OCI-LY7 (cell line): Measurements from ENCODE around the gene MOSPD2. TPM values are rescaled to one million over a fixed set of nuclear protein-coding genes. Genes with fewer than 3 reads are reported as not detected.

Experiments used
- BruUV-seq: library from RNA; stranded (reverse); fragments of 400-500 nt; replicated peaks from 2 replicates; lab custom pipeline; 2021; lab: Mats Ljungman, UMichigan
- CTCF ChIA-PET: fragments of 300-600 bp; sonication (Branson Sonifier 250); formaldehyde crosslinking; loops from one replicate; lab custom pipeline; 2022; ENCODE audit warnings: antibody characterized with exemption; ENCODE audit not compliant: unreplicated experiment; lab: Charles Lee
- POLR2A ChIA-PET: fragments of 300-600 bp; sonication (Branson Sonifier 250); formaldehyde crosslinking; loops from one replicate; lab custom pipeline; 2022; ENCODE audit warnings: antibody characterized with exemption; lab: Charles Lee
- DNase-seq: peaks from one replicate; pipeline ENCODE4 v3.0.0-alpha.2; 2015; ENCODE audit warnings: low spot score
- H2AFZ ChIP-seq: fragments of 200-600 bp; sonication (generic), shearing (Covaris generic); 2 replicates; pipeline ENCODE4 v1.6.1; 2014; ENCODE audit warnings: mild to moderate bottlenecking, antibody characterized with exemption, low read length, moderate library complexity
- H3K27ac ChIP-seq: fragments of 200-600 bp; sonication (generic); 2 replicates; pipeline ENCODE4 v1.5.1; 2014; ENCODE audit warnings: mixed run types, low read depth, mild to moderate bottlenecking, moderate library complexity, low read length, inconsistent platforms; ENCODE audit not compliant: poor library complexity, severe bottlenecking
- H3K36me3 ChIP-seq: fragments of 200-600 bp; sonication (generic); 2 replicates; pipeline ENCODE4 v1.6.1; 2014; ENCODE audit warnings: mild to moderate bottlenecking, antibody characterized with exemption, low read length, moderate library complexity, mixed read lengths; ENCODE audit not compliant: insufficient read depth
- H3K4me1 ChIP-seq: fragments of 200-600 bp; sonication (generic); 2 replicates; pipeline ENCODE4 v1.5.1; 2014; ENCODE audit warnings: mild to moderate bottlenecking, low read length; ENCODE audit not compliant: insufficient read depth, poor library complexity, severe bottlenecking
- H3K4me2 ChIP-seq: fragments of 200-600 bp; sonication (generic); 2 replicates; pipeline ENCODE4 v1.6.1; 2014; ENCODE audit warnings: mild to moderate bottlenecking, low read length
- H3K4me3 ChIP-seq: fragments of 200-600 bp; sonication (generic); 2 replicates; pipeline ENCODE4 v1.5.1; 2014; ENCODE audit warnings: mild to moderate bottlenecking, low read depth, low read length; ENCODE audit not compliant: poor library complexity, severe bottlenecking
- H3K79me2 ChIP-seq: fragments of 200-600 bp; sonication (generic); 2 replicates; pipeline ENCODE4 v1.6.1; 2016; ENCODE audit warnings: low read depth, mild to moderate bottlenecking, low read length, moderate library complexity, mixed read lengths; ENCODE audit not compliant: insufficient read depth
- H3K9me2 ChIP-seq: fragments of 200-600 bp; sonication (generic); 2 replicates; pipeline ENCODE4 v1.6.1; 2016; ENCODE audit warnings: mild to moderate bottlenecking, low read length, mixed read lengths; ENCODE audit not compliant: insufficient read depth
- H3K9me3 ChIP-seq: fragments of 200-600 bp; sonication (generic); 2 replicates; pipeline ENCODE4 v1.6.1; 2014; ENCODE audit warnings: mild to moderate bottlenecking, mixed run types, low read length, mixed read lengths
- H4K20me1 ChIP-seq: fragments of 200-600 bp; sonication (generic); 2 replicates; pipeline ENCODE4 v1.6.1; 2014; ENCODE audit warnings: mild to moderate bottlenecking, antibody characterized with exemption, low read length, moderate library complexity, mixed read lengths; ENCODE audit not compliant: insufficient read depth
- CTCF ChIP-seq: fragments of 200-600 bp; sonication (generic); conservative IDR thresholded peaks from 2 replicates; pipeline ENCODE4 v1.5.1; 2014; ENCODE audit warnings: mild to moderate bottlenecking, antibody characterized with exemption, low read length, moderate library complexity, mixed read lengths
- EZH2phosphoT487 ChIP-seq: fragments of 200-600 bp; sonication (generic); IDR thresholded peaks from 2 replicates; pipeline ENCODE4 v1.6.1; 2018; ENCODE audit warnings: low read depth, borderline replicate concordance, mild to moderate bottlenecking, mixed run types, antibody characterized with exemption, low read length, moderate library complexity, mixed read lengths
- intact Hi-C: fragments of 100-400 bp; cut with micrococcal nuclease; formaldehyde crosslinking; loops from one replicate; pipeline ENCODE4 v1.10.0; 2022; ENCODE audit not compliant: unreplicated experiment
- total RNA-seq, 2 experiments: library from RNA; depleted of rRNA in 1 of 2; stranded (reverse); fragments of >200 nt in 1 of 2; shearing (Covaris generic) in 1 of 2; gene quantifications; 2 replicates each; pipeline ENCODE4 v1.2.3, GENCODE V29; 2014 to 2022

The MOSPD2 gene
- total RNA-seq, 2 experiments from 2014 or later: 8.0 to 11.3 TPM

DNA sequence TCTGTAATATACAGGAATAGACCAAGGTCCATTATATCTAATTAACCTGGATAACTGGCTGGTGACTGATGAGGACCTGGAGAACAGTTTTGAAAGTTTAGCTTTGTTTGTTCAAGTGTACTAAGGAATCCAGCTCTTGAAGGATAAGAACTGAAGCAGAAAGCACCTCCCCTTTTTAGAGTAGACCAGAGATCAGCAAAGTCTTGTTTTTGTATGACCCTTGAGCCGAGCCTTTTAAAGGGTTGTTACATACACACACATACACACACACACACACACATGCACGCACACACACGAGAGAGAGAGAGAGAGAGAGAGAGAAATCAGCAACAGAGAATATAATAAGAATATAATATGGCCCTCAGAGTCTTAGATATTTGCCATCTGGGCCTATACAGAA lies 13.0 kb downstream of the MOSPD2 start:
- ChIA-PET POLR2A (no interaction called here), CTCF (no interaction called here)
- no peak overlapping the region for H3K4me3 ChIP-seq
- no peaks in the 10 kb centered on the region for H4K20me1 ChIP-seq
- DNase-seq: no peak
- BruUV-seq: no TSS peak
- H3K4me1 ChIP-seq: no peaks in the 10 kb centered on the region
- intact Hi-C loops: no loop called here
- H3K36me3 ChIP-seq: no peaks in the 10 kb centered on the region
- H3K4me2 ChIP-seq: no peak overlapping the region
- no peak for TF ChIP-seq EZH2phosphoT487
- no peak for TF ChIP-seq CTCF
- no peak overlapping the region for H2AFZ ChIP-seq
- no peaks in the 10 kb centered on the region for H3K9me3 ChIP-seq
- H3K9me2 ChIP-seq: no peaks in the 10 kb centered on the region
- no peaks in the 10 kb centered on the region for H3K79me2 ChIP-seq
- no peak overlapping the region for H3K27ac ChIP-seq

- H2AFZ ChIP-seq: no peak overlapping the region
- intact Hi-C loops: no loop called here
- ChIA-PET POLR2A (interaction anchor here (0.6 kb wide), 1 partner anchor 9 kb away, joined by 3 read pairs; no protein-coding TSS in a partner anchor), CTCF (no interaction called here)
- no peaks in the 10 kb centered on the region for H3K9me2 ChIP-seq
- no peak for DNase-seq
- no peak overlapping the region for H3K4me2 ChIP-seq
- H3K4me3 ChIP-seq: no peak overlapping the region
- H3K9me3 ChIP-seq: no peaks in the 10 kb centered on the region
- BruUV-seq: no TSS peak
- no peaks in the 10 kb centered on the region for H4K20me1 ChIP-seq
- no peaks in the 10 kb centered on the region for H3K36me3 ChIP-seq
- H3K79me2 ChIP-seq: no peaks in the 10 kb centered on the region
- TF ChIP-seq CTCF (no peak), EZH2phosphoT487 (no peak)
- H3K4me1 ChIP-seq: no peaks in the 10 kb centered on the region
- H3K27ac ChIP-seq: no peak overlapping the region
Observed at GRCh38 chrX:14896273-14896672, 23.1 kb downstream of the MOSPD2 start.

- H3K4me3 ChIP-seq: no peak overlapping the region
- H3K36me3 ChIP-seq: no peaks in the 10 kb centered on the region
- TF ChIP-seq CTCF: no peak
- no peak for TF ChIP-seq EZH2phosphoT487
Observed at GRCh38 chrX:14897042-14897441, 23.8 kb downstream of the MOSPD2 start.

More at GRCh38 chrX:14897042-14897441, 23.8 kb downstream of the MOSPD2 start:
- BruUV-seq: no TSS peak
- H3K4me1 ChIP-seq: no peaks in the 10 kb centered on the region
- POLR2A ChIA-PET: no interaction called here
- no peak for DNase-seq
- no peaks in the 10 kb centered on the region for H3K9me2 ChIP-seq
- intact Hi-C loops: no loop called here
- H3K9me3 ChIP-seq: no peaks in the 10 kb centered on the region
- H3K27ac ChIP-seq: no peak overlapping the region
- H4K20me1 ChIP-seq: no peaks in the 10 kb centered on the region
- CTCF ChIA-PET: no interaction called here
- H2AFZ ChIP-seq: no peak overlapping the region
- H3K79me2 ChIP-seq: no peaks in the 10 kb centered on the region
- no peak overlapping the region for H3K4me2 ChIP-seq
